ENCODE measurements around the gene PPFIBP2. TPM values are rescaled to one million over a fixed set of nuclear protein-coding genes. Genes with fewer than 3 reads are reported as not detected.

The PPFIBP2 gene
- total and polyA plus RNA-seq, 8 donors, result 28.1 to 153 (median 71.9) TPM

- 90 to 98% (median 97%) methylated on average over 2 of the region's 2 CpGs for WGBS, 5 donors
- no peaks in the 10 kb centered on the region for H3K9me3 ChIP-seq
- intact Hi-C loops (cut with DNase I; ENCODE audit: low total_unique reads), result loop anchor here (10.0 kb wide), 1 partner anchor 175 kb away; no protein-coding TSS in a partner anchor
- H3K36me3 ChIP-seq, result no peaks in the 10 kb centered on the region
- TF ChIP-seq, protein P1, sequence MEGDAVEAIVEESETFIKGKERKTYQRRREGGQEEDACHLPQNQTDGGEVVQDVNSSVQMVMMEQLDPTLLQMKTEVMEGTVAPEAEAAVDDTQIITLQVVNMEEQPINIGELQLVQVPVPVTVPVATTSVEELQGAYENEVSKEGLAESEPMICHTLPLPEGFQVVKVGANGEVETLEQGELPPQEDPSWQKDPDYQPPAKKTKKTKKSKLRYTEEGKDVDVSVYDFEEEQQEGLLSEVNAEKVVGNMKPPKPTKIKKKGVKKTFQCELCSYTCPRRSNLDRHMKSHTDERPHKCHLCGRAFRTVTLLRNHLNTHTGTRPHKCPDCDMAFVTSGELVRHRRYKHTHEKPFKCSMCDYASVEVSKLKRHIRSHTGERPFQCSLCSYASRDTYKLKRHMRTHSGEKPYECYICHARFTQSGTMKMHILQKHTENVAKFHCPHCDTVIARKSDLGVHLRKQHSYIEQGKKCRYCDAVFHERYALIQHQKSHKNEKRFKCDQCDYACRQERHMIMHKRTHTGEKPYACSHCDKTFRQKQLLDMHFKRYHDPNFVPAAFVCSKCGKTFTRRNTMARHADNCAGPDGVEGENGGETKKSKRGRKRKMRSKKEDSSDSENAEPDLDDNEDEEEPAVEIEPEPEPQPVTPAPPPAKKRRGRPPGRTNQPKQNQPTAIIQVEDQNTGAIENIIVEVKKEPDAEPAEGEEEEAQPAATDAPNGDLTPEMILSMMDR (IDR thresholded peaks at IDR 0.05), result no peak
- TF ChIP-seq POLR2AphosphoS5 (IDR thresholded peaks at IDR 0.05) (no peak), EP300 (IDR thresholded peaks at IDR 0.05) (no peak), POLR2A (IDR thresholded peaks at IDR 0.05) (no peak)
- no peak for DNase-seq
- H3K27ac ChIP-seq, result no peak overlapping the region
- H3K4me3 ChIP-seq, result no peak overlapping the region
- peaks cover 21 to 37% (median 34%) of the 10 kb centered on the region in 4 donors for H3K4me1 ChIP-seq
- no peaks in the 10 kb centered on the region for H3K27me3 ChIP-seq
Measured at GRCh38 chr11:7509966-7510365, 3.8 kb upstream of the PPFIBP2 start.

GRCh38 chr11:7511401-7511800 lies 2.4 kb upstream of the PPFIBP2 start:
- Histone ChIP-seq H3K27ac (peak overlapping the region; percentile 27 to 91 (median 89)), H3K36me3 (no peaks in the 10 kb centered on the region), H3K4me1 (peaks cover 21 to 47% (median 41%) of the 10 kb centered on the region in 4 donors), H3K9me3 (no peaks in the 10 kb centered on the region), H3K27me3 (no peaks in the 10 kb centered on the region), H3K4me3 (no peak overlapping the region)
- WGBS, 5 donors, result 11 to 25% (median 17%) methylated on average over 5 of the region's 5 CpGs
- intact Hi-C loops (cut with DNase I; ENCODE audit: low total_unique reads), result no loop called here
- TF ChIP-seq EP300 (IDR thresholded peaks at IDR 0.05) (no peak), POLR2A (IDR thresholded peaks at IDR 0.05) (no peak), POLR2AphosphoS5 (IDR thresholded peaks at IDR 0.05) (peak in 2 of 3 donors; percentile 18 to 37)
- TF ChIP-seq, protein P1 (IDR thresholded peaks at IDR 0.05), result no peak
- peak; percentile 73 to 80 for DNase-seq

DNA sequence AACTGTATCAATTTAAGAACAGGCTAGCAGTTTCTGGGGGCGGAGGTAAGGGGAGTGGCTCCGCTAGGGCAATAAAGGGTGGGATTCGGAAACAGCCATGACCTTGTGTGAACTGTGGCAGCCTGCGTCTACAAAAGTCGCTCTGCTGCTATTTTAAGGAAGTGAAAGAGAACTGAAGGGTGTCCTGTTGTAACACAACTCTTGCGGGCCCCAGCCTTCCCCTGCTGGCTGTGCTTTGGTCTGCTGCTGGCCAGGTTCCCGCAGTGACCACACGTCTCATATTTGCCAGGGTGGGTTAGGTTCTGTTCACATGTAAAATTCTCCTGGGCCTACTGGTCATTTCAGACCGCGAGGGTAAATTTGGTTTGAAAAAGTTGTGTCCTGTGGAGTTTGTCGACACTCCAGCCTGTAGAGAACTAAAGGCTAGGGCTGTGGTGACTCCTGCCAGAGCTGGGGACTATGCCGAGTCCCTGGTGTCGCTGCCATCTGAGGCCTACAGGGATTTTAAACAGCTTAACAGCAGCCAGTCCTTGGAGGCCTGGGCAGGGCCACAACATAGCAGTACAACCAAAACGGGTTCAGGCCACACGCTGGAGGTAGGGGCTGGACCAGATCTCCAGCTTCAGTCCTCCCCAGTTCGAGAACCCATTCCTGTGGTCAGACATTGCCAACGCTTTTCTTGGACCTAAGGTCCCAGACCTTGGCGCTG lies 1.1 kb upstream of the PPFIBP2 start:
- peak overlapping the region; percentile 65 to 86 (median 70) for H3K4me3 ChIP-seq
- H3K36me3 ChIP-seq, result no peaks in the 10 kb centered on the region
- H3K9me3 ChIP-seq, result no peaks in the 10 kb centered on the region
- H3K27ac ChIP-seq, result peak overlapping the region; percentile 86 to 91 (median 89)
- H3K4me1 ChIP-seq, result peaks cover 21 to 47% (median 41%) of the 10 kb centered on the region in 4 donors
- peak in 2 of 3 donors; percentile 34 to 42 for TF ChIP-seq POLR2AphosphoS5 (IDR thresholded peaks at IDR 0.05)
- TF ChIP-seq POLR2A (IDR thresholded peaks at IDR 0.05), result no peak
- TF ChIP-seq, protein P1 (IDR thresholded peaks at IDR 0.05), result no peak
- TF ChIP-seq EP300 (IDR thresholded peaks at IDR 0.05), result no peak
- WGBS, 5 donors, result 8 to 19% (median 10%) methylated on average over 13 to 18 of the region's 18 CpGs
- H3K27me3 ChIP-seq, result no peaks in the 10 kb centered on the region
- DNase-seq, result peak; percentile 79 to 83
- intact Hi-C loops (cut with DNase I; ENCODE audit: low total_unique reads), result no loop called here

DNA sequence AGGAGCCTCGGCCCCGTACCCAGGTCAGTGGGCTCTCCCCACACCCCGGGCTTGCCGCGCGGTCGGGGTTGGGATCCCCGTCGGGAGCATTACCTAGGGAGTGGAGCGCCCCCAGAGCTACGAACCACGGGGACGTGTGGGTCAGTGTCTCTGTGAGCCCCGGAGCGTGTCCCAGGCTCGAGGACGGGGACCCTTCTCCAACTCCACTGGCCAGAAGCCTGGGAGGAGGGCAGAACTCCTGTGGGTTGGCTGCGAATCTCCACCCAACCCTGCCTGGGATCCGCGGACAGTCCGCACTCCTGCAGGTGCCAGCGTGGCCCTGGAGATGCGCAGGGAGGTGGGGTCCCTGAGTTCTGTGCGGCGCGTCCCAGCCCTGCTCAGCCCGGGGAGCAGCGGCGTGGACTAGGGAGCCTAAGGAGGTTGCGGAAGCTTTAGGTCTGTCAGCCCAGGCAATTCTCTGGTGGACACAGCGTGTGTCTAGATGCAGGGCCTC lies 346 bp downstream of the PPFIBP2 start:
- no peaks in the 10 kb centered on the region for H3K9me3 ChIP-seq
- peak overlapping the region; percentile 65 to 86 (median 70) for H3K4me3 ChIP-seq
- TF ChIP-seq EP300 (IDR thresholded peaks at IDR 0.05) (no peak), POLR2A (IDR thresholded peaks at IDR 0.05) (no peak), POLR2AphosphoS5 (IDR thresholded peaks at IDR 0.05) (no peak)
- TF ChIP-seq, protein P1 (IDR thresholded peaks at IDR 0.05), result no peak
- peaks cover 21 to 47% (median 41%) of the 10 kb centered on the region in 4 donors for H3K4me1 ChIP-seq
- peak overlapping the region; percentile 86 to 91 (median 89) for H3K27ac ChIP-seq
- WGBS, 5 donors, result 2 to 4% (median 2%) methylated on average over 18 to 31 of the region's 31 CpGs
- no peak for DNase-seq
- no peaks in the 10 kb centered on the region for H3K27me3 ChIP-seq
- no peaks in the 10 kb centered on the region for H3K36me3 ChIP-seq
- intact Hi-C loops (cut with DNase I; ENCODE audit: low total_unique reads), result no loop called here

Measured in stomach (tissue), 9 donors.